Mucosa of rectum (tissue), 2 donors: ENCODE measurements around the gene F9.

Source experiments
- H3K27ac ChIP-seq, 2 donors: one replicate each; pipeline ENCODE4 v1.7.0; 2013; ENCODE audit warnings: inconsistent platforms in 2 of 2, low read depth in 2 of 2, low read length in 2 of 2
- H3K27me3 ChIP-seq, 2 donors: one replicate each; pipeline ENCODE4 v1.7.0; 2013; ENCODE audit warnings: low read length in 2 of 2; ENCODE audit not compliant: control insufficient read depth in 2 of 2, insufficient read depth in 2 of 2
- H3K36me3 ChIP-seq, 2 donors: one replicate each; pipeline ENCODE4 v1.7.0; 2013; ENCODE audit warnings: low read length in 2 of 2; ENCODE audit not compliant: control insufficient read depth in 2 of 2, insufficient read depth in 2 of 2
- H3K4me1 ChIP-seq, 2 donors: one replicate each; pipeline ENCODE4 v1.7.0; 2013; ENCODE audit warnings: low read length in 2 of 2, mild to moderate bottlenecking in 1 of 2; ENCODE audit not compliant: control insufficient read depth in 2 of 2, insufficient read depth in 2 of 2
- H3K4me3 ChIP-seq, 2 donors: one replicate each; pipeline ENCODE4 v1.7.0; 2013; ENCODE audit warnings: low read length in 2 of 2
- H3K9ac ChIP-seq, 2 donors: one replicate each; pipeline ENCODE4 v1.7.0; 2013; ENCODE audit warnings: low read length in 2 of 2, low read depth in 1 of 2, mild to moderate bottlenecking in 1 of 2
- H3K9me3 ChIP-seq, 2 donors: one replicate each; pipeline ENCODE4 v1.7.0; 2013; ENCODE audit warnings: low read length in 2 of 2; ENCODE audit not compliant: control insufficient read depth in 2 of 2
- donor health status: healthy.
- donor health status: Normal muscosa, but diverticular disease.

Gene F9

GRCh38 chrX:139581068-139581467 lies 50.5 kb downstream of the F9 start:
- no peak overlapping the region for H3K4me3 ChIP-seq
- H3K4me1 ChIP-seq: no peaks in the 10 kb centered on the region
- no peaks in the 10 kb centered on the region for H3K9me3 ChIP-seq
- H3K27me3 ChIP-seq: no peaks in the 10 kb centered on the region
- H3K36me3 ChIP-seq: no peaks in the 10 kb centered on the region
- H3K27ac ChIP-seq: no peak overlapping the region
- H3K9ac ChIP-seq: no peak overlapping the region

GRCh38 chrX:139585613-139586012 lies 55.1 kb downstream of the F9 start:
- no peaks in the 10 kb centered on the region for H3K4me1 ChIP-seq
- H3K27me3 ChIP-seq: no peaks in the 10 kb centered on the region
- H3K4me3 ChIP-seq: no peak overlapping the region
- H3K36me3 ChIP-seq: no peaks in the 10 kb centered on the region
- no peak overlapping the region for H3K27ac ChIP-seq
- no peak overlapping the region for H3K9ac ChIP-seq
- H3K9me3 ChIP-seq: no peaks in the 10 kb centered on the region

GRCh38 chrX:139596068-139596467 lies 65.5 kb downstream of the F9 start:
- H3K36me3 ChIP-seq: no peaks in the 10 kb centered on the region
- H3K9me3 ChIP-seq: no peaks in the 10 kb centered on the region
- no peak overlapping the region for H3K9ac ChIP-seq
- H3K27me3 ChIP-seq: no peaks in the 10 kb centered on the region
- H3K4me1 ChIP-seq: no peaks in the 10 kb centered on the region
- H3K27ac ChIP-seq: no peak overlapping the region
- no peak overlapping the region for H3K4me3 ChIP-seq

- H3K9me3 ChIP-seq: no peaks in the 10 kb centered on the region
- H3K4me3 ChIP-seq: no peak overlapping the region
- no peaks in the 10 kb centered on the region for H3K27me3 ChIP-seq
Observed at GRCh38 chrX:139600105-139600504, 69.6 kb downstream of the F9 start.

More at GRCh38 chrX:139600105-139600504, 69.6 kb downstream of the F9 start:
- Histone ChIP-seq H3K36me3 (no peaks in the 10 kb centered on the region), H3K27ac (no peak overlapping the region), H3K4me1 (no peaks in the 10 kb centered on the region), H3K9ac (no peak overlapping the region)
